Middle frontal gyrus (tissue), 1 donor: Measurements from ENCODE around the gene ZBTB32.

Experiments
- DNase-seq: peaks from one replicate; pipeline ENCODE4 v3.0.0-alpha.2; 2015; ENCODE audit warnings: low spot score; ENCODE audit errors: extremely low spot score

Gene ZBTB32

GRCh38 chr19:35751839-35752745 lies 47.7 kb downstream of the ZBTB32 start:
- no peak for DNase-seq

GRCh38 chr19:35752746-35753350 lies 48.5 kb downstream of the ZBTB32 start:
- DNase-seq, result no peak

- DNase-seq, result no peak
Observed at GRCh38 chr19:35753634-35754369, 49.4 kb downstream of the ZBTB32 start.

GRCh38 chr19:35754370-35755130 lies 50.2 kb downstream of the ZBTB32 start:
- no peak for DNase-seq

GRCh38 chr19:35755131-35755549 lies 50.8 kb downstream of the ZBTB32 start:
- no peak for DNase-seq

GRCh38 chr19:35755550-35756376 lies 51.4 kb downstream of the ZBTB32 start:
- no peak for DNase-seq

GRCh38 chr19:35756377-35757230 lies 52.2 kb downstream of the ZBTB32 start, which contains the start of gene HSPB6:
HSPB6 (minus strand) TSS chr19:35757029; CDS start chr19:35757008, 21 bp downstream.
- no peak for DNase-seq

GRCh38 chr19:35757231-35757748 lies 52.9 kb downstream of the ZBTB32 start:
- no peak for DNase-seq

GRCh38 chr19:35757749-35758608 lies 53.6 kb downstream of the ZBTB32 start, which contains the start of gene PROSER3:
PROSER3 (plus strand) TSS chr19:35758176; CDS start chr19:35758216, 40 bp downstream.
- DNase-seq, result peak; percentile 97

- no peak for DNase-seq
Observed at GRCh38 chr19:35759697-35760096, 55.3 kb downstream of the ZBTB32 start.

- no peak for DNase-seq
Observed at GRCh38 chr19:35760711-35761349, 56.5 kb downstream of the ZBTB32 start.

- DNase-seq, result no peak
Observed at GRCh38 chr19:35764432-35765315, 60.3 kb downstream of the ZBTB32 start.
